ENCODE measurements around the gene NR6A1. TPM values are rescaled to one million over a fixed set of nuclear protein-coding genes. Genes with fewer than 3 reads are reported as not detected.

NR6A1 gene
- polyA plus RNA-seq, 3 donors = 0.13 to 0.61 (median 0.22) TPM

DNA sequence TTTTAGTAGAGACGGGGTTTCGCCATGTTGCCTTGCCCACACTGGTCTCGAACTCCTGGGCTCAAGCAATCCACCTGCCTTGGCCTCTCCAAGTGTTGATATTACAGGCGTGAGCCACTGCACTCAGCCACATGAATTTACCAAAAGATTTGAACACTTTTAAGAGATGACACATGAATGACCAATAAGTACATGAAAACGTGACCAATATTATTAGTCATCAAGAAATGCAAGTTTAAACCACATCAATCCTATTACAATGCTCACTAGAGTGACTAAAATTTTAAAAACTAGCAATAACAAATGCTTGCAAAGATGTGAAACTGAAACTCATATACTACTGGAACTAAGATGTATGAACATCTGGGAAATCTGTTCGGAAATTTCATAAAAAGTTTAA lies 54.3 kb downstream of the NR6A1 start:
- H3K27ac ChIP-seq (ENCODE audit: low read depth, low read length) = no peak overlapping the region
- WGBS, 3 donors = 86 to 88% (median 87%) methylated on average over 6 of the region's 6 CpGs

DNA sequence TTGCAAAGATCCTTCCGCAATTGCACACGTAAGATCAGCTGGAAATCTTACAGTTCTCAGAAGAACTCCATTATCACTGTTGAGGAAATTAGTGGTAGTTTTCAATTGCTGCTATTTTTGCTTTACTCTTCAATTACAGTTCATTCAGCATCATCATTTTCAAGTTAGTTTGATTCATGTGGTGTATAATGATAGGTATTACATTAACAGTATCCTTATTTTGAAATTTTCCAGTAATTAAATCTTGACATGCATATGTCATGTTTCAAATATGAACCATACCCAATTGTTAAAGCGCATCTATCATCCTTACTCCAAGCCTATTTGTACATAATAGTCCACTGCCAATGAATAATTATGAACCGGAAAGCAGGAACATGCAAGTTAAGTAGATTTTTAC lies 60.3 kb downstream of the NR6A1 start:
- WGBS, 3 donors = 89 to 93% (median 89%) methylated on average over 4 of the region's 4 CpGs
- H3K27ac ChIP-seq (ENCODE audit: low read depth, low read length) = no peak overlapping the region

DNA sequence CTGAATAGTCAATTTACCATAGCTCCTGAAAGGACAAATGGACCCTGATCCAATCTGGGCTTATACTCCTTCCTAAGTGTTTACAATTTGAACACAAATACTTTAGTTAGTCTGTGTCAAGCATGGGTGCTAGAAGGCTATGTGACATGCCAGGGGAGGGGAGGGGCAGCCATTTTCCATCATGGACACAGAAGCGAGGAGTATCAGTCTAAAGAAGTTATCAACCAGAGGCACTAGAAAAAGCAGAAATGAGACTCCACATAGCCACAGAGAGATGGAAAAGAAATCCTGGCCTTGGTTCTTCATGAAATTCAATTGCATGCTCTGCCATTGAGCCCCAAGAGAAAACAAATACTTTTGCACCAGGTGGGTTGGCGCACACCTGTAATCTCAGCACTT lies 61.8 kb downstream of the NR6A1 start:
- 89 to 96% (median 93%) methylated on average over 2 of the region's 2 CpGs for WGBS, 3 donors
- no peak overlapping the region for H3K27ac ChIP-seq (ENCODE audit: low read depth, low read length)

DNA sequence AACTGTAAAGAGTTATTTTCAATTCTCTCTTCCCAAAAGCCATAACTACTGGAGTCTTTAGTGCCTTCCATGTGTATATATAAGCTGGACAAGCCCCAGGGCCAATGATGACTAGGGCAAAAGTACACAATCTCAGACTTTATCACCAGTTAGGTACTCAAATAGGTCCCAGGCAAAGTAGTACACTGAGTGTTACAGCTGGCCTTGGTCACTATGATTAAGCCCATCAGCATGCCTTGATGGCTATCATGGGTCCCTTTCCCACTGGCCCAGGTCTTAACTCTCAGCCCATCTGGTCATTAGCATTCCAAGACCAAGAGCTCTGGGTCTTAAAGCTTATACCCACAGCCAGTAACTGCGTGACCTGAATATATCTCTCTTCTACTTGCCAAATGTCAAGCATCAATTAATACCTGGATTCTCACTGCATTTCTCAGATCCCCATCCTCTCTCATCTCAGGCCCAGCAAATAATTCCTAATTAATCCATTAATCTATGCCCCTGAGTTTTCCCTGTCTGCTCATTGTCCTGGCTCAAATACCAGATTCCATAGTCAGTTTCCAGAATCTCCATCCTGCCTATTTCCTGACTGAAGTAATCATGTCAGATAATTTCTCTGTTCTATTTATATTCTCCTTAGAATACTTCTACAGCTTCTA lies 62.3 kb downstream of the NR6A1 start:
- H3K27ac ChIP-seq (ENCODE audit: low read depth, low read length) = no peak overlapping the region
- 86 to 93% (median 92%) methylated on average over 1 of the region's 1 CpG for WGBS, 3 donors

DNA sequence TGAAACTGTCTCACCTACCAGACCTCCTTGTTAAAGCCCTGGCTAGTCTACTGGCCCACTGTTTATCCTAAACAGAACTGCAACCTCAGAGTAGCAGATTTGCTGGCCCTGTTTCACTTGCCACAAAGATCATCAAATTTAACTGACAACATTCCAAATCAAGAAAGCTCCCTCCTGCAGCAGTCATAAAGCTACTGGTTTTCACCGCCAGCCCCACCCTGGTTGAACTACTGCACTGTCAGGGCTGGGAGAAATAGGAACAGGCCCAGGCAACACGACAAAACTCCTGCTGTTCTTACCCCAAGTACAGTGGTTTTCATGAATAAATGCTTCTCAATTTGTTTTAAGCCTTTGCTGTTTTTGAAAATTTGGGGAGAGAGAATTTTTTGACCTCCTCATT lies 63.0 kb downstream of the NR6A1 start:
- 78 to 84% (median 78%) methylated on average over 2 of the region's 2 CpGs for WGBS, 3 donors
- no peak overlapping the region for H3K27ac ChIP-seq (ENCODE audit: low read depth, low read length)

DNA sequence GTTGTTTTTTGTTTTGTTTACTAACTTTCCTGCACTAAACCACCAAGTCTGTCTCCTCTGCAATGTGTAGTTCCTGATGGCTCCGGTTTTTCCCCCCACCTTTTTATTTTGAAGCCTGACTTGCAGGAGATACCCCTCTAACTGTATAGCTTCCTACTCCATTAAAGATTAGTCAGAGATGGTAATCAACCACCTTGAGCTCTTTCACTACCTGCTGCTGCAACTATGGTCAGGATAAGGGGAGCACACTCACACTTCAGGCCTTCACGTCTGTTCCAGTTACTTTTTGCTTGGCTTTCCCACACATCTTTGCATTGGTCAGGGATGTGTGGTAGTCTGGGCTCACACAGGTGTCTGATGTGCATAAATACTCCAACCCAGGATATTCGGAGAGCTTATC lies 63.4 kb downstream of the NR6A1 start:
- no peak overlapping the region for H3K27ac ChIP-seq (ENCODE audit: low read depth, low read length)
- 80 to 82% (median 81%) methylated on average over 3 of the region's 3 CpGs for WGBS, 3 donors

DNA sequence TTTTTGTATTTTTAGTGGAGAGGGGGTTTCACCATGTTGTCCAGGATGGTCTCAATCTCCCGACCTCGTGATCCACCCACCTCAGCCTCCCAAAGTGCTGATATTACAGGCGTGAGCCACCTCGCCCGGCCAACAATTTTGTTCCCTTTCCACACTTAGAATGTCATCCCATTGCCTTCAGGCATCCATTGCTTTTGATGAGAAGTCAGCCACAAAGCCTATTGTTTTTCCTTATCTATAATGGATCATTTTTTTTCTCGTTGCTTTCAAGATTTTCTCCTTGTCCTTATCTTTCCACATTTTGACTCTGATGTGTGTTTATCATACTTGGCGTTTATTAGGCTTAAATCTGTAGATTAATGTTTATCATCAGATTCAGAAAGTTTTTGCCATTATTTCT lies 64.4 kb downstream of the NR6A1 start:
- WGBS, 3 donors = 92 to 95% (median 94%) methylated on average over 7 of the region's 7 CpGs

DNA sequence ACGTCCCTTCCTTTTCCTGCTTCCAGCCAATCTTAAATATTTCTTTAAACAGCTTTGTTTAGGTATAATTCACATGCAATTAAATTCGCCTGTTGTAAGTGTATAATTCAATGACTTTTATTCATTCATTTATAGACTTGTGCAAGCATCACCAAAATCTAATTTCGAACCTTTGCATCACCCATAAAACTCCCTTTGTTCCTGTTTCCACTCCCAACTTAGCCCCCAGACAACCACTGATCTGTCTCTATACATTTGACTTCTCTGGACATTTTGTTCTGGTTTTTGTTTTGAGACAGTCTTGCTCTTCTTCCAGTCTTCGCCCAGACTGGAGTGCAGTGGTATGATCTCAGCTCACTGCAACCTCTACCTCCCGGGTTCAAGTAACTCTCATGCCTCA lies 71.5 kb downstream of the NR6A1 start:
- WGBS, 3 donors = 89 to 92% (median 89%) methylated on average over 5 of the region's 5 CpGs
- no peak overlapping the region for H3K27ac ChIP-seq (ENCODE audit: low read depth, low read length)

More for the DNA sequence above, 64.4 kb downstream of the NR6A1 start:
- no peak overlapping the region for H3K27ac ChIP-seq (ENCODE audit: low read depth, low read length)

DNA sequence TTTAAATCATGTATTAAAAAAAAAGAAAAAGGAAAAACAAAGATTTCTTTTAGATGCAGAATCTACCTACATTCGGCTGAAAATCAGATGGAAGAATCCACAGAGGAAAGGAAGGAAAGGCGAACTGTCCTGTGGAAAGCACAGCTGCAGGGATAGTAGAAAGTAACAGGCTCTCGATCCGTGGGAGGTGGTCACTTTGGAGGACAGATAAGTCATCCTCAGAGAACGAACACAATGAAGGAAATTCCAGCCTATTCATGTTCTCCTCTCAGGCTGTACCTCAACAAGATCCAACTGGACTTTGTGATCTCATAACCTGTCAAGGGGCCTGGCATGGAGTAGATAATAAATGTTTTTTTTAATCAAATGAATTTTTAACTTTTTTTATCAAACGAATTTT lies 72.8 kb downstream of the NR6A1 start:
- WGBS, 3 donors = 50 to 69% (median 63%) methylated on average over 6 of the region's 6 CpGs
- no peak overlapping the region for H3K27ac ChIP-seq (ENCODE audit: low read depth, low read length)

DNA sequence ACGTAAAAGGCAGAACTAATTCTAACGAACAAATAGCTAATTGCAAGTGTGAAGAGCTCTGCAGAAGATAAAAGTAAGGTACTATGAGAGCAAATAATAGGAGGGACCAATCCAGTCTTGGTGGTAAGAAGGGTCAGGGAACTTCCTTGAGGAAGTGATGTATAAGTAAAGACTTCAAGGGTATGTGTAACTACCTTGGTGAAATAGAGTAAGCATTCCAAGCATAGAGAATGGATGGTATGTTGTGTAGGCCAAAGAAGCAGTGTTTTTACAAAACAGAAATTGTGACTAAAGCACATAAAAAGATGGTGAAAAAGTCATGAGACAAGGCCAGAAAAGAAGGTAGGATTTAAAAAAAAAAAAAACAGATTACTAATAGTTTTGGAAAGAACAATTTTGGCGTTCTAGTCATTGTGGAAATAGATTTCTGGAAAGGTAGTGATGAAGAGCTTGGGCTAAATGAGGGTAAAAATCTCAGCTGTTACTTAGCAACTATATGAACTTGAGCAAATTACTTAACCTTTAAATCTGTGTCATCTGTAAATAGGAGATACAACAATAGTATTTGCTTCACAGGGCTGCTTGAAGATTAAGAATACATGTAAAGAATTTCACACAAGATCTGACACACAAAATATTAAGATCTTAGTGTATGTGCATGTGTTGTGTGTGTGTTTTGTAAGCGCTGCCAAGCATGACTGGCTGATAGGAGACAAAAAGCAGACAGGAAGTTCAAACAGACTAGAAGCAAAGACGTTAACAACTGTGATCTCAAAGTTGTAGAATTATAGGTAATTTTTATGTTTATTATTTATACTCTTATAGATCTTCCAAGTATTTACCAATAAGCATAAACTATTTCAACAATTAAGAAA lies 73.5 kb downstream of the NR6A1 start:
- 68 to 74% (median 70%) methylated on average over 5 of the region's 5 CpGs for WGBS, 3 donors

DNA sequence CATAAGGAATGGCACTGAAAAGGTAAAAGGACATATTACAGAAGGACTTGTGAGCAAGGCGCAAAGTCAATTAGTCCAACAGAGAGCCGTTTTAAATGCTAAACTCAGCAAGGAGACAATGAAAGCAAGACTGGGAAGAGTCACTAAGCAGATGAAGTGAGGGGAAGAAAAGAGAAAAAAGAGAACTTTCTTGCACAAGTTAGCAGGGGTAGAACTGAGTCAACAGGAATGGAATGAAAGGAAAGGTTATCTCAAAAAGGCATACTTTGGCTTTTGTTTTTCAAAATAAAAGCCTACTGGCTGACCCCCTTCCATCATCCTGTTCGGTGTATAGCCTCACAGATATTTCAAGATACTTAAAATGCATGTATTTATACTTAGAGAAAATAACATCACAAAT lies 75.0 kb downstream of the NR6A1 start:
- no peak overlapping the region for H3K27ac ChIP-seq (ENCODE audit: low read depth, low read length)
- WGBS, 3 donors = 77 to 95% (median 79%) methylated on average over 3 of the region's 3 CpGs

More for the DNA sequence above, 73.5 kb downstream of the NR6A1 start:
- H3K27ac ChIP-seq (ENCODE audit: low read depth, low read length) = no peak overlapping the region

DNA sequence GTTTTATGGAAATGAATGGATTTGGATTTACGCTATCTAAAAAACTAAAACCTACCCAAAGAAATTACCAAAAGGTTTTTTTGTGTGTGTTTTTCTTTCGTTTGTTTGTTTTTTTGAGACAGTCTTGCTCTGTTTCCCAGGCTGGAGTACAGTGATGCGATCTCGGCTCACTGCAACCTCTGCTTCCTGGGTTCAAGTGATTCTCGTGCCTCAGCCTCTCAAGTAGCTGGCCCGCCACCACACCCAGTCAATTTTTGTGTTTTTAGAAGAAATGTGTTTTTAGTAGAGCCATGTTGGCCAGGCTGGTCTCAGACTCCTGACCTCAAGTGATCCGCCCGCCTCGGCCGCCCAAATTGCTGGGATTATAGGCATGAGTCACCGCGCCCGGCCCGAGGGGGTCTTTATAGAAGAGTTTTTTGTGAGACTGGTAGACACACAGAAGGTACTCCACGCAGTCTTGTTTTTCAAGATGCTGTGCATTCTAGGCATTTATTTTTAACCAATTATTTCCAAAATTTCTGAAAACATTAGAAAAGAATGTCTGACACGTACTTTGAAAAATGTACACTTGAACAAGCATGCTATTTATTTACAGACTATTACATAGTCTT lies 75.7 kb downstream of the NR6A1 start:
- H3K27ac ChIP-seq (ENCODE audit: low read depth, low read length) = no peak overlapping the region
- 95 to 96% (median 96%) methylated on average over 16 of the region's 16 CpGs for WGBS, 3 donors

DNA sequence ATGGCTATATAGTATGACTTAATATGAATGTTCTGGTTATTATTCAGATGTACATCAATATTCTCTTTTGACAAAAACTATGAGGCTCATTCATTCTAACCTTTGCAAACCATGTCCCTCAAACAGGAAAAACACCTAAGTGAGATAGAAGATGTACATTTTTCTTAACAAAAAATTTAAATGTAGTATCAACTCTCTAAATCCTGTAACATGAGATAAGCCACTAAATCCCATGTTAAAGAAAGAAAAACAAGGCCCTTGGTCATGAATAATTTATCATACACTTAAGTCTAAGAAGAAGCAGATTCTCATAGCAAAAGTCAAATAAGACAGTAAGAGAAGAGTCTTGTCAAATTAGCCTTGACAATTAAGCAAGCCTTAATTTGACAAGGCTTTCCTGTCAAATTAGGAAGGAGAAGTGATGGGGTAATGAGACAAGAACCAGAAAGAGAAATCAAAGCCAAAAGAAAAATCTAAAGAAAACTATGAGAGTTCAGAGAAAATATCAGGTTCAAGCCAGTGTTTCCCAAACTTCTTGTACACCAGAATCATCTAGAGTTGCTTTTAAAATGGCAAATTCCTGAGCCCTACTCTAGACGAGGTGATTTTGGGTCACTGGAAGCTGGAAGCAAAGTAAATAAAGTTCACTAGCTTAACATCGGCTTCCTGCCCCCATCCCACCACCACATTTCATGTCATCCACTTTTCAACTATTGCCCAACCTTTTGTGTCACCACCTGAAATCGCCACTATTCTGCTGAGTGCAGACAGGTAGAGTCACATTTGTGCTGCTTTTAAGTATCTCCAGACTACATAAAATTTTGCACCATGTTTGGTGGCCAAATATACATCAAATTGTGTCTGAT lies 76.5 kb downstream of the NR6A1 start:
- 58 to 65% (median 63%) methylated on average over 3 of the region's 3 CpGs for WGBS, 3 donors
- no peak overlapping the region for H3K27ac ChIP-seq (ENCODE audit: low read depth, low read length)

DNA sequence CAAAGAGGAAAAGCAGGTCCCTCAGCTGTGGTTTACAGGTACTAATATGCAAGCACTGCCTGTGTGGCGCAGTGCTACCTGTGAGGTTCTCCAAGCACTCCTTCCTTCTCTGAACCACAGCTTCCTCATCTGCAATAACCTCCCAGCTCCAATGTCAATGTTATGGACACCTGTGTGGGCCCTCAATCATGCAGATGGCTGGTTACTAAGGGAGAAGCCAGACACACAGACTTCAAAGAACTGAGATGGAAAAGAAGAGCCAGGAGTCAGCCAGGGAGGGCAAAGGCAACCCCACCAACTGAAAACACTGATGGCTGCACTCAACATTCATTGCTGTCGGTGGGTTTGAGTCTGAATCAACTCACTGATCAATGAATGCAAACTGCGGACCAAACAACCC lies 77.7 kb downstream of the NR6A1 start:
- WGBS, 3 donors = 82 to 89% (median 82%) methylated on average over 3 of the region's 3 CpGs

DNA sequence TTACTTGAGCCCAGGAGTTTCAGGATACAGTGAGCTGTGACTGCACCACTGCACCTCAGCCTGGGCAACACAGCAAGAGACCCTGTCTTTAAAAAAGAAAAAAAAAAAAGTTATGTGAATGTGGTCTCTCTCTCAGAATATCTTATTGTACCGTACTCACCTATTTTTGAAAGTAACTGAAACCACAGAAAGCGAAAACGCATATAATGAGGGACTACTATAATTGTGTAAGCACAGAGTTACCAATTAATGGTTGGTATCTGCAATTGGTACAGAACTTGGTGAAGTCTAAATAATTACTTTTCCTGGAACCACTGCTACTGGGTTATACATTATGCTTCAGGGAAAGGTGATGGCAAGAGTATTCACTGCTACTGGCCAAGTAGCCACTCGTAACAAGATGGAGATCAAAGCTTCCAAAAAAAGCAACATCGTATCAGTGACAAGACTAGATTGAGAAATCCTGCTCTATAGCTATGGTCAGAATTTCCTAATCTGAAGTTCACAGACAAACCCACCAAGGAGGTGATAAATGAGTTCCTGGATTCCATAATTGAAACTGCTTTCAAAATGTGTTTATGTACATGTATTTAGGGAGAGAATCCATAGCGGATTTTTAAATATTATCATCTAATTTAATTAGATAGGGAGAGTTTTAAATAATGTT lies 82.7 kb downstream of the NR6A1 start:
- 79 to 97% (median 82%) methylated on average over 6 of the region's 6 CpGs for WGBS, 3 donors
- no peak overlapping the region for H3K27ac ChIP-seq (ENCODE audit: low read depth, low read length)

More for the DNA sequence above, 77.7 kb downstream of the NR6A1 start:
- no peak overlapping the region for H3K27ac ChIP-seq (ENCODE audit: low read depth, low read length)

DNA sequence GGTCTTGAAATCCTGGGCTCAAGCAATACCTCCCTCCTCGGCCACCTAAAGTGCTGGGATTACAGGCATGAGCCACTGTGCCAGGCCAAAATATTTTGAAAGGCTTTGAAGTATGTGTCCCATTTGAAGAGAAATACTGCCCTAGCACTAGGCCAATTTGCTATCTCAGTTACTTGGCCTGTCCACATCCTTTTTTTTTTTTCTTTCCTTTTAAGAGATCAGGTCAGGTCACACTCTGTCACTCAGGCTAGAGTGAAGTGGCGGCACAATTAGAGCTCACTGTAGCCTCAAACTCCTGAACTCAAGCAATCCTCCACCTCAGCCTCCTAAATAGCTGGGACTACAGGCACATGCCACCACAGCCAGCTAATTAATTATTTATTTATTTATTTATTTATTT lies 84.2 kb downstream of the NR6A1 start:
- H3K27ac ChIP-seq (ENCODE audit: low read depth, low read length) = no peak overlapping the region
- 78 to 92% (median 87%) methylated on average over 2 of the region's 2 CpGs for WGBS, 3 donors

DNA sequence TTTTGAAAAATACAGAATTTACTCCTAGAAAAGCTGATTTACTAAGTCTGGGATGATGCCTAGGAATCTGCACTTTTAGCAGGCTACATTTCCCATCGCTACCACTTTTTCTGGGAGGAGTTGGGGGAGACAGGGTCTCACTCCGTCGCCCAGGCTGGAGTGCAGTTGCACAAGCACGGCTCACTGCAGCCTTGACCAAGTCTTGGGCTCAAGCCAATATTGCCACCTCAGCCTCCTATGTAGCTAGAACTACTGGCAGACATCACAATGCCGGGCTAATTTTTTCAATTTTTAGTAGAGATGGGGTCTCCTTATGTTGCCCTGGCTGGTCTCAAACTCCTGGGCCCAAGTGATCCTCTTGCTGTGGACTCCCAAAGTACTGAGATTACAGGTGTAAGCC lies 85.9 kb downstream of the NR6A1 start:
- WGBS, 3 donors = 46 to 72% (median 70%) methylated on average over 5 of the region's 5 CpGs
- H3K27ac ChIP-seq (ENCODE audit: low read depth, low read length) = no peak overlapping the region

DNA sequence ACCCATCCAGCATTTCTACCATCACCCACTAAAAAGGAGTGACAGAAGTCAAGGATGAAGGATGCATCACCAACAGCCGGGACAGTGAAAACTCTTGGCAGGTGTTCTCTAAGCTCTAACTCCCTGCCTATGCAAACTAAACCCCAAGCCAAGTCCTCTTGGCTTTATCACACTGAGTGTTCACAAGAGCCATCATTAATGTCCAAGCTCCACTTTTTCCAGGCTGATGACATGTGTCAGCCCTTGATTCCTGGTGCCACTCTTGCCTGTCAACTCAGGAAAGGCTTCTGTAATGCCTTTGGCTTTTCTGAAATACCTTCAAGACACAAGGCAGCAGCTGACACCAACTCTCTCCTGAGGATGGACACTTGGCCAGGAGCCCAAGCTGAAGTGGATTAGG lies 86.9 kb downstream of the NR6A1 start:
- 52 to 85% (median 83%) methylated on average over 1 of the region's 1 CpG for WGBS, 3 donors

More for the DNA sequence above, 86.9 kb downstream of the NR6A1 start:
- H3K27ac ChIP-seq (ENCODE audit: low read depth, low read length) = no peak overlapping the region

Data from adipose tissue (tissue), 3 donors.